Mucosa of descending colon (tissue), 3 donors: ENCODE results near the gene MED20. TPM values are rescaled to one million over a fixed set of nuclear protein-coding genes. Genes with fewer than 3 reads are reported as not detected.

ENCODE experiments used
- ATAC-seq: fragments of 200-7000 bp; cut with Tn5 transposase; one replicate; pipeline ENCODE4 v1.9.1; 2020; ENCODE audit warnings: mild to moderate bottlenecking, moderate library complexity
- DNase-seq, 3 donors: peaks; one replicate each; pipeline ENCODE4 v3.0.0-alpha.2; 2020
- H3K36me3 ChIP-seq: fragments of 200-600 bp; one replicate; pipeline ENCODE4 v1.8.0; 2021; ENCODE audit warnings: low read depth, mild to moderate bottlenecking
- H3K4me1 ChIP-seq: fragments of 200-600 bp; one replicate; pipeline ENCODE4 v1.8.0; 2021; ENCODE audit warnings: low read depth, mild to moderate bottlenecking
- H3K4me3 ChIP-seq: fragments of 200-600 bp; one replicate; pipeline ENCODE4 v1.8.0; 2021; ENCODE audit warnings: mild to moderate bottlenecking
- H3K9me3 ChIP-seq: fragments of 200-600 bp; one replicate; pipeline ENCODE4 v1.8.0; 2021; ENCODE audit warnings: mild to moderate bottlenecking
- CTCF ChIP-seq: fragments of 200-600 bp; IDR thresholded peaks from one replicate; pipeline ENCODE4 v1.8.0; 2022; ENCODE audit warnings: antibody characterized with exemption, mild to moderate bottlenecking
- intact Hi-C, 2 donors: fragments of 100-400 bp; cut with DNase I in 1 of 2; cut with micrococcal nuclease in 1 of 2; formaldehyde crosslinking; loops; one replicate each; pipeline versions ENCODE4 v1.11.0 to v1.11.1; 2022; cut with DNase I, micrococcal nuclease
- total RNA-seq, 3 donors: library from RNA; stranded (reverse); fragmentation: NEBNext Ultra II Directional in 2 of 3; extraction: Animal tissue kit (Norgen Biotek cat#: 25700) in 2 of 3; gene quantifications; one replicate each; pipeline versions ENCODE4 v1.2.1 to v1.2.4, GENCODE V29; 2021 to 2023
- donor health status: DM: no; HTN: no; CAD: no; lungs with moderate emphysema.
- donor health status: DM: no; HTN: no; CAD: no.
- donor health status: DM: no; HTN: yes; CAD: no.

The MED20 gene
- total RNA-seq, 3 donors from 2014 or later = 15.5 to 21.2 (median 18.6) TPM

- TF ChIP-seq CTCF = no peak
- ATAC-seq = no peak
- Histone ChIP-seq H3K4me1 (no peaks in the 10 kb centered on the region), H3K36me3 (no peaks in the 10 kb centered on the region), H3K9me3 (no peaks in the 10 kb centered on the region), H3K4me3 (no peak overlapping the region)
- no peak for DNase-seq
- intact Hi-C loops = no loop called here
These were observed 37.3 kb upstream of the MED20 start for GRCh38 chr6:41958022-41958856.

DNA sequence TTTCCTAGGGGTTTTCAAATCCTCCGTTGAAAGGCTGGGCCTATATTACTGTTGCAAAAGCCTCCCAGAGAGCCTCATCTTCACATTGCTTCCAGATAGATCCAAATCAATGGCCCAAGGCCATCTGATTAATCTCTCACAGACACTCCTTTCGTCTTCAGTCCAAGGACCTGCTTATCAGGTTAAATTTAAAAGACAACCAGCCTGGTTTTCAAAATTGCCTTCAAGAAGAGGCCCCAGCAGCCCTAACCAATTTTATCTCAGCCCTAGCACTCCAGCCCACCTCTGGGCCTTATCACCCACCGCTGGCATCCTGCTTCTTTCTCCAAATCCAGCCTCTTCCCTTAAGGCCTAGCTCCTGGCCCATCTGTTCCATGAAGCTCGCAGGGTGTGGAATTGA is 36.2 kb upstream of the MED20 start:
- DNase-seq = no peak
- ATAC-seq = no peak
- intact Hi-C loops = no loop called here
- H3K9me3 ChIP-seq = no peaks in the 10 kb centered on the region
- no peak overlapping the region for H3K4me3 ChIP-seq
- no peak for TF ChIP-seq CTCF
- no peaks in the 10 kb centered on the region for H3K4me1 ChIP-seq
- no peaks in the 10 kb centered on the region for H3K36me3 ChIP-seq

GRCh38 chr6:41955412-41955811 is 34.5 kb upstream of the MED20 start:
- DNase-seq = no peak
- no peaks in the 10 kb centered on the region for H3K36me3 ChIP-seq
- no peaks in the 10 kb centered on the region for H3K9me3 ChIP-seq
- ATAC-seq = no peak
- intact Hi-C loops = no loop called here
- no peaks in the 10 kb centered on the region for H3K4me1 ChIP-seq
- H3K4me3 ChIP-seq = no peak overlapping the region
- no peak for TF ChIP-seq CTCF

DNA sequence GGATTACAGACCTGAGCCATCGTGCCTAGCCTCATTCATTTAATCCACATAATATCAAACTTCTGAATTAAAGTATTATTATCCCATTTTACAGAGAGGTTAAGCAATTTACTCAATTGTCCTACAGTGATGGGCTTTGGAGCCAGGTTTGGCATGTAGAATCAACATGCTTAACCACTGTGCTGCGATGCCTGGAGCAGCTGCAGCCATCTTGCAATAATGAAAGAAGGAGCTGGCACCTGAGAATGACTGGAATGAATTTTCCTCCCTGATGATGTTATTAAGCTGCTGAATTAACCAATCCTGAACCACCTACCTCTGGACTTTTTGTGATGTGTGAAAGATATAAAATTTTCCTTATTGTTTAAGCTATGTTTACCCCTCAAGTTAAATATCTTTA is 33.7 kb upstream of the MED20 start:
- no peak overlapping the region for H3K4me3 ChIP-seq
- intact Hi-C loops = no loop called here
- TF ChIP-seq CTCF = no peak
- no peaks in the 10 kb centered on the region for H3K4me1 ChIP-seq
- no peak for DNase-seq
- H3K9me3 ChIP-seq = no peaks in the 10 kb centered on the region
- no peak for ATAC-seq
- H3K36me3 ChIP-seq = no peaks in the 10 kb centered on the region

DNA sequence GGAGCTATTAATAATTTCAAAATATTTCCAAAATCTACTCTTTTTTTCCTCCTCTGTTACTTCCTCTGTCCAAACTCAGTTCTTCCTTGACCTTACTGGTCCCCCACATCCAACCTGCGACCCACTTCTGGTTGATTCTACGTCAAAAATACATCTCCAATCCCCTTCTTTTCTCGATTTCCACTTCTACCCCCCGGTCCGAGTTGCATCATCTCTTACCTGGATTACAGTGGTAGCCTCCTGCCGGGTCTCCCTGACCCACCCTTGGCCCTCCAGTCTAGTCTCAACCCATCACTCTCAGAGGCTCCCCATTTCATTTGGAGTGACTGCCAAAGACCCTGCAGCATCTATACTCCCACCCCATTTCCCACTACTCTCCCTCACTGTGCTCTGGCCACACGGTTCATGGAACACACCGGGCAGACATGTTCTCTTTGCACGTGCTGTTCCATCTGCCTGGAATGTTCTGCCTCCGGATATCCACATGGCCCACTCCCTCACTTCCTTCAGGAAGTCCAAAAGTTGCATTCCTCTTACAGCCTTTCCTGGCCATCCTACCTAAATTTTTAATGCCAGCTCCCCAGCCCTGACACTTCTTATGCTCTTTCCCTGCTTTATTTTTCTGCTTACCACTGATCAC is 26.8 kb upstream of the MED20 start:
- ATAC-seq (no peak), DNase-seq (no peak)
- Histone ChIP-seq H3K4me1 (no peaks in the 10 kb centered on the region), H3K4me3 (no peak overlapping the region), H3K9me3 (no peaks in the 10 kb centered on the region), H3K36me3 (no peaks in the 10 kb centered on the region)
- TF ChIP-seq CTCF = no peak
- intact Hi-C loops = loop anchor here in 1 of 2 donors (10.0 kb wide), 1 partner anchor 97 kb away; no protein-coding TSS in a partner anchor
